H9 (cell line): ENCODE measurements around the gene DCP1B. TPM values are rescaled to one million over a fixed set of nuclear protein-coding genes. Genes with fewer than 3 reads are reported as not detected.

Experiments used
- DNase-seq: peaks from one replicate; pipeline ENCODE4 v3.0.0-alpha.2; 2017
- H2AFZ ChIP-seq: one replicate; pipeline ENCODE4 v1.6.1; 2013; ENCODE audit warnings: mild to moderate bottlenecking, low read length, control low read depth, moderate library complexity
- H2AK5ac ChIP-seq: 2 replicates; pipeline ENCODE4 v1.6.1; 2013; ENCODE audit warnings: low read length, control low read depth, mixed read lengths; ENCODE audit not compliant: insufficient read length
- H2BK120ac ChIP-seq: one replicate; pipeline ENCODE4 v1.6.1; 2013; ENCODE audit warnings: low read depth, mild to moderate bottlenecking, low read length, control low read depth, inconsistent platforms; ENCODE audit not compliant: poor library complexity, severe bottlenecking
- H2BK12ac ChIP-seq: 2 replicates; pipeline ENCODE4 v1.6.1; 2013; ENCODE audit warnings: low read length, control low read depth, mixed read lengths, low read depth; ENCODE audit not compliant: insufficient read length
- H2BK15ac ChIP-seq: 2 replicates; pipeline ENCODE4 v1.6.1; 2013; ENCODE audit warnings: low read depth, low read length, control low read depth
- H2BK20ac ChIP-seq: one replicate; pipeline ENCODE4 v1.6.1; 2013; ENCODE audit warnings: low read depth, mild to moderate bottlenecking, low read length, control low read depth, inconsistent platforms; ENCODE audit not compliant: poor library complexity, severe bottlenecking
- H2BK5ac ChIP-seq: 2 replicates; pipeline ENCODE4 v1.6.1; 2013; ENCODE audit warnings: low read length, control low read depth, mixed read lengths; ENCODE audit not compliant: insufficient read length
- H3K14ac ChIP-seq: 2 replicates; pipeline ENCODE4 v1.6.1; 2013; ENCODE audit warnings: low read length, control low read depth; ENCODE audit not compliant: insufficient read depth
- H3K18ac ChIP-seq: 2 replicates; pipeline ENCODE4 v1.6.1; 2013; ENCODE audit warnings: low read depth, mild to moderate bottlenecking, mixed read lengths, low read length, control low read depth; ENCODE audit not compliant: insufficient read length
- H3K23ac ChIP-seq: 2 replicates; pipeline ENCODE4 v1.6.1; 2013; ENCODE audit warnings: low read length, control low read depth, mixed read lengths, low read depth; ENCODE audit not compliant: insufficient read length
- H3K23me2 ChIP-seq: 2 replicates; pipeline ENCODE4 v1.6.1; 2013; ENCODE audit warnings: low read depth, mild to moderate bottlenecking, mixed read lengths, low read length, control low read depth; ENCODE audit not compliant: insufficient read length, poor library complexity, severe bottlenecking
- H3K27ac ChIP-seq: 2 replicates; pipeline ENCODE4 v1.5.1; 2013; ENCODE audit warnings: low read length, control low read depth, mixed read lengths, low read depth; ENCODE audit not compliant: insufficient read length
- H3K27me3 ChIP-seq: 2 replicates; pipeline ENCODE4 v1.6.1; 2013; ENCODE audit warnings: low read length, control low read depth, inconsistent platforms; ENCODE audit not compliant: insufficient read depth
- H3K4ac ChIP-seq: 2 replicates; pipeline ENCODE4 v1.6.1; 2013; ENCODE audit warnings: low read depth, mild to moderate bottlenecking, control low read depth, inconsistent platforms, low read length, moderate library complexity
- H3K4me1 ChIP-seq: 2 replicates; pipeline ENCODE4 v1.6.1; 2013; ENCODE audit warnings: low read length, control low read depth, inconsistent platforms; ENCODE audit not compliant: insufficient read depth
- H3K4me2 ChIP-seq: 2 replicates; pipeline ENCODE4 v1.6.1; 2013; ENCODE audit warnings: low read length, control low read depth, mixed read lengths; ENCODE audit not compliant: insufficient read length, insufficient read depth
- H3K56ac ChIP-seq: 2 replicates; pipeline ENCODE4 v1.6.1; 2013; ENCODE audit warnings: low read depth, mild to moderate bottlenecking, mixed read lengths, low read length, control low read depth; ENCODE audit not compliant: insufficient read length
- H3K79me1 ChIP-seq: 2 replicates; pipeline ENCODE4 v1.6.1; 2013; ENCODE audit warnings: low read depth, mild to moderate bottlenecking, moderate library complexity, low read length, control low read depth, inconsistent platforms; ENCODE audit not compliant: insufficient read depth, poor library complexity, severe bottlenecking
- H3K79me2 ChIP-seq: 2 replicates; pipeline ENCODE4 v1.6.1; 2013; ENCODE audit warnings: low read length, control low read depth, inconsistent platforms; ENCODE audit not compliant: insufficient read depth
- H3K9ac ChIP-seq: 2 replicates; pipeline ENCODE4 v1.6.1; 2013; ENCODE audit warnings: low read length, control low read depth, mixed read lengths; ENCODE audit not compliant: insufficient read length; ENCODE audit errors: extremely low read depth
- H3K9me3 ChIP-seq: one replicate; pipeline ENCODE4 v1.6.1; 2013; ENCODE audit warnings: low read depth, low read length, inconsistent platforms; ENCODE audit not compliant: control insufficient read depth
- H3T11ph ChIP-seq: one replicate; pipeline ENCODE4 v1.6.1; 2013; ENCODE audit warnings: mild to moderate bottlenecking, low read length, control low read depth, inconsistent platforms
- H4K20me1 ChIP-seq: one replicate; pipeline ENCODE4 v1.6.1; 2013; ENCODE audit not compliant: control insufficient read depth, insufficient read length, insufficient read depth
- H4K5ac ChIP-seq: 2 replicates; pipeline ENCODE4 v1.6.1; 2013; ENCODE audit warnings: low read depth, mild to moderate bottlenecking, mixed read lengths, low read length, control low read depth; ENCODE audit not compliant: insufficient read length
- H4K8ac ChIP-seq: replicated peaks from 2 replicates; pipeline ENCODE4 v1.6.1; 2013; ENCODE audit warnings: low read length, control low read depth, mixed read lengths, low read depth; ENCODE audit not compliant: insufficient read length
- H4K91ac ChIP-seq: 2 replicates; pipeline ENCODE4 v1.6.1; 2013; ENCODE audit warnings: low read depth, mild to moderate bottlenecking, moderate library complexity, mixed read lengths, low read length, control low read depth; ENCODE audit not compliant: insufficient read length
- H3K27ac Mint-ChIP-seq, 3 experiments: 2 replicates in 2 of 3; 3 replicates in 1 of 3; pipeline ENCODE4 v1.8.0; 2020 to 2021; ENCODE audit warnings: mixed read lengths in 3 of 3, mild to moderate bottlenecking in 1 of 3, moderate library complexity in 1 of 3
- H3K27me3 Mint-ChIP-seq: 2 replicates; pipeline ENCODE4 v1.8.0; 2021; ENCODE audit warnings: low read depth, mild to moderate bottlenecking, moderate library complexity, mixed read lengths
- H3K36me3 Mint-ChIP-seq, 3 experiments: 2 replicates in 2 of 3; 3 replicates in 1 of 3; pipeline ENCODE4 v1.8.0; 2020 to 2021; ENCODE audit warnings: low read depth in 3 of 3, mixed read lengths in 3 of 3; ENCODE audit not compliant: insufficient read depth in 1 of 3
- H3K4me1 Mint-ChIP-seq, 2 experiments: 2 replicates each; pipeline ENCODE4 v1.8.0; 2020; ENCODE audit warnings: mixed read lengths in 2 of 2
- H3K4me3 Mint-ChIP-seq, 2 experiments: 2 replicates in 1 of 2; 3 replicates in 1 of 2; pipeline ENCODE4 v1.8.0; 2020 to 2021; ENCODE audit warnings: mild to moderate bottlenecking in 2 of 2, mixed read lengths in 2 of 2, moderate library complexity in 1 of 2
- H3K9me3 Mint-ChIP-seq, 2 experiments: 2 replicates in 1 of 2; 3 replicates in 1 of 2; pipeline ENCODE4 v1.8.0; 2020; ENCODE audit warnings: mild to moderate bottlenecking in 2 of 2, mixed read lengths in 2 of 2, moderate library complexity in 1 of 2
- WGBS: extraction: QIAGEN DNeasy Blood & Tissue Kit; methylation state at CpG from one replicate; pipeline ENCODE4 v1.1.7; 2013; ENCODE audit warnings: missing lambda C conversion rate, low lambda C conversion rate, mixed read lengths; ENCODE audit not compliant: insufficient read length; ENCODE audit errors: extremely low coverage; 5-methylcytosine and 5-hydroxymethylcytosine counted together
- total RNA-seq: library from RNA; stranded (reverse); gene quantifications from 2 replicates; pipeline ENCODE4 v1.2.1, GENCODE V29; 2021
- TF ChIP-seq, protein P1 (sequence below): fragments of 200-600 bp; sonication (generic); conservative IDR thresholded peaks from 3 replicates; pipeline ENCODE4 v1.8.0; 2021; ENCODE audit warnings: antibody characterized with exemption, mild to moderate bottlenecking

DCP1B gene
- total RNA-seq, 1 experiment from 2014 or later, result 11.2 TPM

DNA sequence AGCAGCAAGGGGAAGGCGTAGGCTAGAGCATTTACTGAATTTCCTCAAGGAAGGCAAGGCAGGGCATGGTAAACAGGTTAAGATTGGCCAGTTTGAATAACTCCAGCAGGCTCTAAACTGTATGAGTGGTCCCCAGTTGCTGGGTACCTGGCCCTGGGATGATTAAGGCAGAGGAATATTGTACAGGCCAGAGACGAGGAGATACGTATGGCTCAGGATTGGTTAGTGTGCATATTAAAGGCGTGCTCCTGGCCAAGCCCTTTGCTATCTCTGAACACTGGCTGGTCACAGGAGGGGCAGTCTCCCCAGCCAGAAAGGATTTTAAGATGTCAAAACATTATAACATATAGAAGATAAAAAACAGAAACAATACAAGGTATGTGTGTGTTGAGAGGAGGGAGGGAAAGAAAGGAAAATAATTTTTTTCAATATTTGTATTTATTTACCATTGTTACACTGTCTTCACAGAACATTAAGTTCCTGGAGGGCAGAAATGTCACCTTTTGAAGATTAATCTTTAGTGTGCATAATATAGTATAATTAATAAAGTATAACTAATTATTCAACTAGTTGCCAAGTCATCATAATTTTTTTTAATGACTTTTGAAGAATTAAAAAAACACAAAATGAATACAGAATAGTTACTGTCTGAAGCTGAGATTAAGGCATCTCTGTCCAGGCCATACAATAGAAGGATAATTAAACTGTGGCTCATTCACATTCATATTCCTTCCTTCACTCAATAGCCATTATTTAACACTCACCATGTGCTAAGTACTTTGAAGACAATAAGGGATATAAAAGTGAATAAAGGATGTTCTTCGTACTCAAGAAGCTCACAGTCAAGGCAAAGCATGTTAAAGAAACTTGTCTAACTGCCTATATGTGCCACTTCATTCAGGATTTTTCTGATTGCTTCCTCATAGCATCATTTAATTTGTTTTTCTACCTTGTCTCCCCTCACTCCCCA is 41.9 kb downstream of the DCP1B start:
- Histone ChIP-seq H2AFZ (no peak overlapping the region), H2BK15ac (no peak overlapping the region), H3K23me2 (no peaks in the 10 kb centered on the region), H3K27me3 (no peaks in the 10 kb centered on the region; the same call in 1 of the 2 replicates), H3K4me1 (no peaks in the 10 kb centered on the region), H3K79me2 (no peaks in the 10 kb centered on the region), H3K56ac (no peak overlapping the region), H3K14ac (no peak overlapping the region), H2BK12ac (no peak overlapping the region), H2BK20ac (no peak overlapping the region), H3K9me3 (no peaks in the 10 kb centered on the region), H2AK5ac (no peak overlapping the region), H3T11ph (no peak overlapping the region), H3K23ac (no peak overlapping the region), H3K4me2 (no peak overlapping the region), H2BK120ac (no peak overlapping the region), H3K79me1 (peaks cover 3% of the 10 kb centered on the region), H2BK5ac (no peak overlapping the region), H4K91ac (no peak overlapping the region), H3K4ac (no peak overlapping the region), H3K18ac (no peak overlapping the region), H4K5ac (no peak overlapping the region), H3K27ac (no peak overlapping the region), H4K20me1 (no peaks in the 10 kb centered on the region), H3K9ac (no peak overlapping the region), H4K8ac (no peak overlapping the region)
- Mint-ChIP-seq H3K4me1 (peaks cover 4% of the 10 kb centered on the region in 2 experiments; a peak in 2 of 4 replicates), H3K27ac (peak overlapping the region in 2 of 3 experiments; percentile 26 to 66; a peak in 3 of 7 replicates), H3K4me3 (no peak overlapping the region), H3K27me3 (no peaks in the 10 kb centered on the region), H3K9me3 (peaks cover 11 to 18% of the 10 kb centered on the region in 2 experiments), H3K36me3 (peaks cover 12 to 43% (median 34%) of the 10 kb centered on the region in 3 experiments)
- DNase-seq, result no peak
- no CpG with 5 or more reads among the region's 5 CpGs for WGBS
- TF ChIP-seq, protein P1, sequence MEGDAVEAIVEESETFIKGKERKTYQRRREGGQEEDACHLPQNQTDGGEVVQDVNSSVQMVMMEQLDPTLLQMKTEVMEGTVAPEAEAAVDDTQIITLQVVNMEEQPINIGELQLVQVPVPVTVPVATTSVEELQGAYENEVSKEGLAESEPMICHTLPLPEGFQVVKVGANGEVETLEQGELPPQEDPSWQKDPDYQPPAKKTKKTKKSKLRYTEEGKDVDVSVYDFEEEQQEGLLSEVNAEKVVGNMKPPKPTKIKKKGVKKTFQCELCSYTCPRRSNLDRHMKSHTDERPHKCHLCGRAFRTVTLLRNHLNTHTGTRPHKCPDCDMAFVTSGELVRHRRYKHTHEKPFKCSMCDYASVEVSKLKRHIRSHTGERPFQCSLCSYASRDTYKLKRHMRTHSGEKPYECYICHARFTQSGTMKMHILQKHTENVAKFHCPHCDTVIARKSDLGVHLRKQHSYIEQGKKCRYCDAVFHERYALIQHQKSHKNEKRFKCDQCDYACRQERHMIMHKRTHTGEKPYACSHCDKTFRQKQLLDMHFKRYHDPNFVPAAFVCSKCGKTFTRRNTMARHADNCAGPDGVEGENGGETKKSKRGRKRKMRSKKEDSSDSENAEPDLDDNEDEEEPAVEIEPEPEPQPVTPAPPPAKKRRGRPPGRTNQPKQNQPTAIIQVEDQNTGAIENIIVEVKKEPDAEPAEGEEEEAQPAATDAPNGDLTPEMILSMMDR, result no peak
